Frontal cortex (tissue), 4 donors: ENCODE results near the gene C13orf46. TPM values are rescaled to one million over a fixed set of nuclear protein-coding genes. Genes with fewer than 3 reads are reported as not detected.

ENCODE experiments used
- DNase-seq, 2 donors: peaks; one replicate each; pipeline ENCODE4 v3.0.0; 2012; ENCODE audit warnings: low spot score in 2 of 2
- FAIRE-seq: peaks from 2 replicates; lab custom pipeline; 2012; peaks lifted over from hg19 to GRCh38; lab: Jason Lieb, UNC
- total RNA-seq: library from RNA; depleted of rRNA; stranded (reverse); fragments of >200 nt; gene quantifications from one replicate; pipeline ENCODE4 v1.2.3, GENCODE V29; 2014
- donor health status: control.
- donor health status: control.
- donor health status: control.

The C13orf46 gene
- total RNA-seq, 1 donor from 2014 or later, result under 0.01 TPM

DNA sequence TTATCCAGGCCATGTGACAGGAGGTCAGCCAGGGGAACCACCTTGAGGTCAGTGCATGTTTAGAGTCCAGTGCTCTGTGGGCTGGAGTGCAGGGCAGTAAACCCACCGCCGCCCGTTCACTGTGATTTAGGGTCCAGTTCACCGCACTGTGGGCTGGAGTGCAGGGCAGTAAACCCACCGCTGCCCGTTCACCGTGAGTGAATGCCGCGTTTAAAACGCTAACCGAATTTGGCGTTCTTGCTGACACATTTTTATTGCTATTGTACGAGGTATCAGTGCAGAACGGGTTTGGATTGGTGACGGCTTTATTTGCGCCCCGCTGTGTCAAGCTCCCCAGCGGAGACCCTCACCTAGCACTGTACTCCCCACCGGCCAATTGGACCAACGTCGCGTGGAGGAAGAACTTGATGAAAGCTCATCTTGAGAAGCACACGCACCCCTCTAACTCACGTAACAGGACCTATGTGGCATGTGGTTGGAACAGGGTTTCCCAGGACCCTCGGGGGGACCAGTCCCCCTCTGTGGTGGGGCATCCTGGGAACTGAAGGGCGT lies 27.9 kb downstream of the C13orf46 start:
- FAIRE-seq, result no peak
- no peak for DNase-seq

DNA sequence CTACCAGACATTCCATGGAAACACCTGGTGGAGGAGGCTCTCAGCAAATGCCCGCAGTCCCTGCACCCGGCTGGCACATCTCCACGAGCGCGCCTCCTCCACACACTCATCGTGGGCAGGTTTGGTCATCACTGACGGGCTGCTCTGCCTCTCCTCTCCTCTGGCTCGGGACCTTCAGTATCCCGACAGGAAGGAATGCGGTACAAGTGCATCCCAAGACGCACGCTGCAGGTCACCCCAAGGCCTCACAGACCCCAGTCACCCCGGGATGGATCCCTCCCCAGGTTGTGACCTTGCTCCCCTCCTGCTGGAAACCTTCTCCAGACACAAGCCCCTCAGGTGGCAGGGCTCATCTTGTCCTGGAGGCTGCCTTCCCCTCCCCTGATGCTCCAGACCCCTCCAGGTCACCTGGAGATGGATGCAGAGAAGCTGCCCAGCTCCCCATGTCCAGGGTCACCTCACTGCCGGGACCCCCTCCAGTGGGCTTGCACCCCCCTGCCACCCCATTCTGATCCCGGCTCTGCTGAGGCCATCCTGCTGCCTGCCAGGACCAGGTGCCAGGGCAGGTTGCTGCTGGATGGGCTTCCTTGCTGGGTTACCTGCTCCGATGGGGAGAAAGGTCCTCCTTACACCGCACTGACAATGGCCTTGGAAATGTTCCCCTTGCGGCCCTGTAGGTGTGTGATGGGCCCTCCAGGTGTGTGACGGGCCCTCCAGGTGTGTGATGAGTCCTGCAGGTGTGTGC lies 29.9 kb downstream of the C13orf46 start:
- no peak for DNase-seq
- no peak for FAIRE-seq

DNA sequence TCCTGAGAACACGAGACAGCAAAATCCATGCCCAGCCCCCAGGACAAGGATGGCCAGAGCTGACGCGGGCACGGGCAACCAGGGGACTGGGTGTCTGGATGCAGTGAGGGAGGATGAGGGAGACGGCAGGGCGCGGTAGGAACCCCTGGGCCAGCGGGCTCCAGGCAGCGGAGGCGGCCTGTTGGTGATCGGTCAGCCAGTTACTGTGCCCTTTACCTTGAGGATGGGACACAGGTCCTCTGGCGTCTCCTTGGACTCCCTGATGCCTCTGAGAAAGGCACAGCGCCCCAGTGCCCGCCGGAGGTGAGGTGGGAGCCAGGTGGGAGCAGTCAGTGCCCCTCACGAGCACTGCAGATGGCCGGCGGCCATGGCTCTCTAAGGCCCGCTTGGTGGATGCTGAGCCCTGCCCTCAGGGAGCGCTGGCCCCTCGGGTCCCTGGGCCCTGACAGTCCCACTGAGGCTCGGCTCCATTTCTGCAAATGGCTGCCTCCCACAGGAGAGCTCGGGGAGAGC lies 31.2 kb downstream of the C13orf46 start:
- FAIRE-seq, result no peak
- DNase-seq, result no peak

DNA sequence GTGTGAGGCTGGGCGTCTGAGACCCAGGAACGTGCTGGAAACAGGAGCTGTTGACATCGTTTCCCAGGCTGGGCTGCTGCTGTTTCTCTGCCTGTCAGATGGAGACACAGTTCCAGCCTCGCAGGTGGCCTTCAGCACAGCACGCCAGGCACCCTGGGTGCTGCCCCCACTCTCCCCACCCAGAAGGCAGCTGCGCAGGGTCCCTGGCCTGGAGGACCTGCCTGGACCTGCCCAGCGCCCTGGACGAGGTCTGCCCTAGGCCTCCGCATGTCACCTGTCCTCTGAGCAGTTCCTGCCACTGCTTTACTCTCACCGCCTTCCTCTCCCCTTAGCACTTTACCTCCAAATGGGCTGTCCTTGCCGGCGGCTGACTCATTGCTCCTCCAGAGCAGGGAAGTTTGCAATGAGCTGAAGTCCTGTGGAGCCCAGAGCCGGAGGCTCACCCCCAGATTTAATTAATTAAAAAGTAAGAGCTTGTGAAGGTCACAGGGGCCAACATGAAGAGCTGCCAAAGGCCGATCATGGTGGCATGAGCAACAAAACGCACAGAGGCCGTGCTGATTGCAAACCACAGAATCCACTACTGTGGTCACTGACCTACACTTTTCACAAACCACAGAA lies 32.2 kb downstream of the C13orf46 start:
- FAIRE-seq (no peak), DNase-seq (no peak)

DNA sequence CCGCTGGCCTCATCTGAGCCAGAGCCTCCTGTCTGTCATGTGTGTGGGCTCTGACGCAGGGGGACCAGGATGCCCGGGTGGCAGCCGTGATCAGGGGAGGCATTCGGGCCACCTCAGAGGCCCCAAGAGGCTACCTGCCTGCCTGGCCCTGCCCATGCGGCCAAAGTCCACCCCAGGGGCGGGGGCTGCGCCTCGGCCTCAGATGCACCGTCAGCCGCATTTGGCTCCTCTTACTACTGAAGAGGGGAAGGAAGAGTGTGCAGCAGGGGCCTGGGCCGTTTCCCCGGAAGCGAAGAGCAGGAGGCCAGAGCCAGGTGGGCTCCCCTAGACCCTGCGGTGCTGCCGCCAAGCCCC lies 34.0 kb downstream of the C13orf46 start:
- FAIRE-seq (no peak), DNase-seq (no peak)

DNA sequence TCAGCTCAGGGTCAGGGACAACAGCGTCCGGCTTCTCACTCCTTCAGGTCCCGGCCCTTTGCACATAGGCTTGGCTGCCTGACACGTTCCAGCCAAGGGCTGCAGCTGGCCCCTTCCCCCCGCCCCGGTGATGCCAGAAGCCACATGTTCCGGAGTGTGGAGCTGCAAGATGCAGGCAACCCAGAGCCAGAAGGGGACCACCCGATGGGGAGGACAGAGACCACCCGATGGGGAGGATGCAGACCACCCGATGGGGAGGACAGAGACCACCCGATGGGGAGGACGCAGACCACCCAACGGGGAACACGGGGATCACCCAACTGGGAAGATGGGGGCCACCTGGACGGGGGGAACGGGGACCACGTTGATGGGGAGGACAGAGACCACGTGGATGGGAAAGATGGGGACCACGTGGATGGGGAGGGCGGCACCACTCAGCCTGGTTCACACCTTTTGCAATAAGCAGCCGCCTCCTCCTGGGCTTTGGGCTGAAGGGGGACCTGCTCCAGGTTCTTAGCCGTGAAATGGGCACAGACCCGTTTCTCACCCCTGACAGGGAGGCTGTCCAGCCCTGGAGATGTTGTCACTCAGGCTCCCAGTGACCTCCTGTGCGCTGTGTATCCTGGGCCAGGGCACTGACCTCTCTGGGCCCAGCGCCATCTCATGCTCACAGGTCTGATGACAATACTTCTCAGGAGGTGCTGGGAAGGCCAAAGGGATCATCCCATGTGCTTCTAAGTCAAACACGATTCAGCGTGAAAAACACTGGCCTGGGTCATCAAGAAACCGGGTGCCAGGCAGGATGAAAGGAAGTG lies 34.5 kb downstream of the C13orf46 start:
- DNase-seq (no peak), FAIRE-seq (no peak)

DNA sequence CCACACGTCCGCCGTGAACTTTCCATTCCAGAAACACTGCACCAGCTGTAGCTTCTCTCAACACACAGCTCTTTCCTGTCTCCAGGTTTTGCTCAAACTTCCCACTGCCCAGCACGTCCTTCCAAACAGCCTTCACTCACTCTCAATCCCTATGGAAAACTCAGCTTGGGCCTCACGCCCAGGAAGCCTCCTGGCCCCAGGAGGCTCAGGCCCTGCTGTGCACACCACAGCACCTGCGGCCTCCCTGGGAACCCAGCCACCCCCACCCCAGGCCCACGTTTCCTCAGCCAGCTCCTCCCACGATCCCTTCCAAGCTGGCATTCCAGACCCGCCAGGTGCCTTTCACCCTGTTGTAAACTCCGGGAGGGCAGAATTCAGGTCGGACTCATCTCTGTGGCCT lies 35.2 kb downstream of the C13orf46 start:
- no peak for FAIRE-seq
- DNase-seq, result no peak

DNA sequence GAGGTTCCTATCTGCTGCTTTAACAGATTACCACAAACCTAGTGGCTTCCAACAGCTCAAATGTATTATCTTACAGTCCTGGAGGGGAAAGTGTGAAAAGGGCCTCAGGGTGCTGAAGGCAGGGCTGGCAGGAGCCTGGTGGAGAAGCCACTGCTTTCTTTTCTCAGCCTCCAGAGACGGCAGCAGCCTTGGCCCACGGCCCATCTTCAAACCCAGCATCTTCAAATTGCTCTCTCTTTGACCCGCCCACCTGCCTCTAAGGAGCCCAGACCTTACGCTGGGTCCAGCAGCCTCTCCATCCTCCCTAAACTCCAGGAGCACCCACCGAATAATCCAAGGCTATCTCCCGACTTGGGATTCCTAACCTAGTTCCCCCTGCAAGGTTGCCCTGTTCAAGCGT lies 35.6 kb downstream of the C13orf46 start:
- DNase-seq, result no peak
- no peak for FAIRE-seq

DNA sequence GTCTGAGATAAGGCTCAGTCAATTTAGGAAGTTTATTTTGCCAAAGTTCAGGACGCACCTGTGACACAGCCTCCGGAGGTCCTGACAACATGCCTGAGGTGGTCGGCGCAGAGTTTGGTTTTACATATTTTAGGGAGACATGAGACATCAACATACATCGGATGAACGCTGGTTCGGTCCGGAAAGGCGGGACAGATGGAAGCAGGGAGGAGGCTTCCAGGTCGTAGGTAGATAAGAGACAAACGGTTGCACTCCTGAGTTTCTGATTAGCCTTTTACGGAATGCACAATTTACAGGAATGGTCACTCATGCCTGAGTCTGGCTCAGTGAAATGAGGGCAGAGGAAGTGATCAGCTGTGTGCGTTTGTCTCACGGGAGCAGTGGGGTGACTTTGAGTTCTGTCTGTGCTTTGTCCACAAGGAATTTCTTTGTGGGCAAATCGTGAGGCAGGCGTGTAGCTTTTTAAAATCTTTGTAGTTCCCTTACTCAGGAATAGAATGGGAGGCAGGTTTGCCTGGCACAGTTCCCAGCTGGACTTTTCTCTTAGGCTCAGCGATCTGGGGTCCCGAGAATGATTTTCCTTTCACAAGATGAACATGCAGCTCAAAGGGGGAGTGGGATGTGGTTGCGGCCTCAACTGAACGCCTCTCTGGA lies 36.2 kb downstream of the C13orf46 start:
- no peak for DNase-seq
- no peak for FAIRE-seq

DNA sequence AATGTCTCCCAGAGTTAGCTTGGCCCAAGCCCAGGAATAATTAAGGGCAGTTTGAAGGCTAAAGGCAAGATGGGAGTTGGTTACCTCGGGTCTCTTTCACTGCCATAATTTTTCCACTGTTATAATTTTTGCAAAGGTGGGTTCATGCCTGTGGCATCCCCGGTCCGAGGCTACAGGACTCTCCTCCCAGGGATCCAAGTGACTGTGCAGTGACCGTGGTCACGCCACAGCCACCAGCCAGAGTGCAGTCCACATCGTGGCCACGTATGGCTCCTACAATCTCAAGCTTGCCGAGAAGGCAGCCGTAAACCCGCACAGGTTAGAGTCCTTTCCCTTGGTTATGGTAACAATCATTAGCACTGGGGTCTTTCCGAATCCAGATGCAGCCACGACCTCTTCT lies 36.8 kb downstream of the C13orf46 start:
- no peak for DNase-seq
- no peak for FAIRE-seq

DNA sequence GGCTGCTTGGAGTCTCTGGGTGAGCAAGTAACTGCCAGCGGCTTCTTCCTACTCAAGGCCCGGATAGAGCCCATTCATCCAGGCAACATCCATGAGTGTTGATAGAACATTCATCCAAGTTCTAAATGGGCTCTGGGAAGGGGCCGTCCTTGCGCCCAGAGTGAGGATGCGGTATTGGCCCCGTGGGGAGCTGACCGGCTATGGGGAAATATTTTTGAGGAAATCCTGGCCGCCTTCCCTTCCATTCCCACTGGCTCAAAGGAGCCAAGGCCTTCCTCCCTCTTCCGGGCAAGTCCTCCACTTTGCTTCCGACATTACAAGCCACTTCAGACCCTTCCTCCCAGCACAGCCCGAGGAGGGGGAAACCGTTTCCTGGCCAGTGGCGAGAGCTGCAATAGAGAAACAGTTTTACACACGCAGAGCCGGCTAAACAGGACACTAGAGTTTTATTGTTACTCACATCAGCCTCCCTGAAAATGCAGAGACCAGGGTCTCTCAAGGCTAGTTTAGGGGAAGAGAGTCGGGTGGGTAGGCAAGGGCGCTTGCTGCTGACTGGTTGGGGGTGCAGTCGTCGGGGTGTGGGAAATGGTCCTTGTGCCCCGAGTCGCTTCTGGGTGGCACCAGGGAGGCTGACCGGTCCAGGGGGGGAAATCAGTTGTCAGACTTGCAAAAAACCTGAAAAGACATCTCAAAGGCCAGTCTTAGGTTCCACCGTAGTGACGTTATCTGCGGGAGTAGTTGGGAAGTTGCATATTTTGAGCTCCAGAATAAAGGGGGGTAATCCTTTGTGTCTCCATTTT lies 37.5 kb downstream of the C13orf46 start:
- FAIRE-seq, result no peak
- DNase-seq, result no peak

DNA sequence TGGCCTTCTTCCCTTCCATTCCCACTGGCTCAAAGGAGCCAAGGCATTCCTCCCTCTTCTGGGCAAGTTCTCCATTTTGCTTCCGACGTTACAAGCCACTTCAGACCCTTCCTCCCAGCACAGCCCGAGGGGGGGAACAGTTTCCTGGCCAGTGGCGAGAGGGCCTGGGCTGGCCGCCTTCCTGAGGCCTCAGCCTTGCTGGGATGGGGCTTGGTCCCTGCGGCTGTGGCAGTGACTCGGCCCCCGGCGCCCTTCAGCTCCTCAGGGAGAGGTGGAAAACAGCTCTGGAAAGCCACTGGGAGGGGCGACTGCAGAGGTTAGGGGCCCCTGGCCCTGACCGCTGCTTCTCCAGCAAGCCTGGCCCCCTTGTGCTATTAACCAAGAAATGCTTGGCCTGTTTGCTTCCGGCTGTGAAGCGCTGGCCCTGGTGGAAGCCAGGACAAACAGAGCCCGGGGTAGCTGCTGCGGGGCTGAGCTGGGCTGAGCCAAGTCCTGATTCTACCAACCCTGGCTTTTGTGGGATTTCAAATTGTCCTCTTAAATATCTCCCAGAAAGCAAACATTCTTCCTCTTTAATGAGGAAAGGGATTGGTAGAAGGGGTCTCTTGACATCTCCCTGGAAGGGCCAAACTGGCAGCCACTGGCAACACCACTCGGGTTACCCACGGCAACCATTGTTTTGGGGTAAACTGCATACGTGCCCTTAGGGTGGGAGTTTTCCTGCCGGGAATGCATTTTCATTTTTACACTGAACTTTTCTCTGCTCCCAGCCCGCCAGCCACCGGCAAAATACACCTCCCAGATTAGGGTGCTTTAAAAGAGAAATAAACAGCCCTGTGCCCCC lies 38.7 kb downstream of the C13orf46 start:
- FAIRE-seq, result no peak
- DNase-seq, result no peak

DNA sequence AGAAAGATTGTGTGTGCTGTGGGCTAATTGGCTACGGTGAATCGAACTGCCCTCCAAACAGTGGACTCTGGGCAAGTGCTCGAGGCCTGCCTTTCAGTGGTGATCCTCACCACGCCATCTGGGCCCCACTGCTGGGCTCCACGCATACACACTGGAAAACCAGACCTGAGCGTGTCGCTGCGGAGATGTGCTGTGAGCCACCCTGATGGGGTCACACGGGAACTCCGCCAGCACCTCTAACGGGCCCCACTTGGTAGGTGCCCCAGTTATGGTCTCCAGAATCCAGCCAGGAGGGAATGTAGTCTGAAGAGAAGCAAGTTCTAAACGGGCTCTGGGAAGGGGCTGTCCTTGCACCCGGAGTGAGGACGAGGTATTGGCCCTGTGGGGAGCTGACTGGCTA lies 39.3 kb downstream of the C13orf46 start:
- FAIRE-seq (no peak), DNase-seq (no peak)

DNA sequence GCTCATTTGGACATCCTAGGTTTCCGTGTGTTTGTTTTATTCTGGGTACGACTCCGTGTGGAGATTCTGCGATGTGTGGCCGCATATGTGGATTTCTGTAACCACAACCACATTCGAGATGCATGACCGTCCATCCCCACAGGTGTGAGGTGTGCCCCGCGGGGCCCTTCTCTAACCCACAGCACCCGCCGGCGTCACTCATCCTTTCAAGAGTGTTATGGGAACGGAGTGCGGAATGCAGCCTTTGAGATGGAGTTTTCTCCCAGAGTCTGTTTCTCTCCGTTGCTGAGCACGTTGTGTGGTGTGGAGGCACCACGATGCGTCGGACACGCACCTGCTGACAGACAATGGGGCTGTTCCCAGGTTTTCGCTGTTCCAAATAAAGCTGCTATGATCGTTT lies 40.0 kb downstream of the C13orf46 start:
- DNase-seq, result no peak
- FAIRE-seq, result no peak

DNA sequence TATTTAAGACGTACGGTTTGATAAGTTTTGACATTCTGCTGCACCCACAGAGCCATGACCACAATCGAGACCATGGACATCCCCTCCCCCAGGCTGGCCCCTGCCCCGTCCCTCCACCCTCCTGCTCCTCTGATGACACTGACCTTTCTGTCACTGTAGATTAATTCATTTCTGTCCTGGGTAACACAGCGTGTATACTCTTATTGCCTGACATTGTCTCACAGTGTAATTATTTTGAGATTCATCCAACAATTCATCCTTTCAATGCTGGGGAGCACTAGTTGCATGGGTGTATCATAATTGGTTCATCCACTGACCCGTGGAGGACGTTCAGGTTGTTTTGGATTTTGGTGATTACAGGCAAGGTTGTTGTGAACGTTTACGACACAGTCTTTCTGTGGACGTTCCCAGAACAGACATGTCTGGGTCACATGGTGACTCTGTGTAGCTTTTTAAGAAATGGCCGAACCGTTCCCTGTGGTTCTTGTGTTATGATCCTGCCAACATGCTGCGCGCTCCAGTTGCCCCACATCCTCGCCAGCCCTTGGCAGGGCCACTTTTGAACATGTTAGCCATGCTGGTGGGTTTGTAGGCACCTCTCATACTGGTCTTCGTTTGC lies 41.9 kb downstream of the C13orf46 start:
- no peak for DNase-seq
- FAIRE-seq, result no peak

DNA sequence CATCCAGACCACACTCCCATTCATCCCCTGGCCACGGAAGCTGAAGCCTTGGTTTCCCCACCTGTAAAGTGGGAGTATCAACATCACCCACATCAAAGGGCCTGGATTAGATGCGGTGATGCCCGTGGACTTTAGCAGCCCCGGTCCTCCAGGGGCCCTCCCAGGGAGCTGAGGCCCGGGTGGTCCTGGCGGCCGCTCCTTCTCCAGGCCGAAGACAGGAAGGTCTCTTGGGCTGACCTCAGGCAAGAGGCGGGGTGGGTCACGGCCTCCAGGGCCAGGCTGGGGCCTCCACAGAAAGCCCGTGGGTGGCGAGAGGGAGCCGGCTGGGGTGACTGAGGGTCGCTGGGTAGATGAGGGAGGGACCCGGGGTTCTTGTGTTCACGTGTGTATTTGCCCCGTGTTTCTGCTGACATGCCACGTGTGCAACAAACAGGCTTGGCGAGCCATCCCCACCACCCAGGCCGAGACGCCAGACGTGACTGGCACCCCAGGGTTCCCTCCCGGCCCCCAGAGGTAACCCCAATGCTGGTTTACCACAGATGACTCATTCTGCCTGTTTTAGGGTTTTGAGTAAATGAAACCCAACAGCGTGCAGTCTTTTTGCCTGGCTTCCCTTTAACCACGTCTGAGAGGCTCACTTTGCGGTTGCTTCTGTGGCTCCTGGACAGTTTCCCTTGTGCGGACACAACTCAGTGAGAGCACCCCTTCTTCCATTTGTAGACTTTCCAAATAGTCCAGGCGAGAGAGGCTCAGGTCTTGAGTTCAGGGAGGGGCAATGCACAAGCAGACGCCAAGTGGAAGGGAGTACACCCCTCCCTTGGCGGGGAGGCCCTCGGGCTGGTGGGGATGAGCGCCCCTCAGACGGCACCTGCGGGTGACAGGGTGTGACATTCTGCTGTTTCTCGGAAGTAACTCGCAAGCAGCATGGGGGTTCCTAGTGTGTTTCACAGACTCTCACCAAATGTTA lies 42.9 kb downstream of the C13orf46 start:
- no peak for DNase-seq
- FAIRE-seq, result no peak
